K562 (cell line): ENCODE results near the gene ASB4. TPM values are rescaled to one million over a fixed set of nuclear protein-coding genes. Genes with fewer than 3 reads are reported as not detected.
A peak's percentile ranks its signal among the peaks of the same experiment; 100 is the strongest.

Experiments
- ATAC-seq: fragments of 200-7000 bp; cut with Tn5 transposase; 3 replicates; pipeline ENCODE4 v1.9.1; 2020; ENCODE audit warnings: moderate library complexity
- BruUV-seq: library from RNA; stranded (reverse); fragments of 400-500 nt; replicated peaks from 2 replicates; lab custom pipeline; 2021; lab: Mats Ljungman, UMichigan
- CTCF ChIA-PET: fragments of 300-600 bp; formaldehyde crosslinking; extraction: SDS; loops from one replicate; lab custom pipeline; 2021; ENCODE audit warnings: low intra/inter-chr PET ratio; lab: Yijun Ruan, JAX
- POLR2A ChIA-PET: fragments of 300-600, 350-650 bp; sonication (Branson Sonifier 250); formaldehyde crosslinking; extraction: SDS; loops from one replicate; lab custom pipeline; 2021; ENCODE audit warnings: antibody characterized with exemption, inconsistent platforms; lab: Yijun Ruan, JAX
- DNase-seq, 4 experiments: peaks; one replicate each; pipeline versions ENCODE4 v3.0.0 to v3.0.0-alpha.2; 2011 to 2018; ENCODE audit warnings: low spot score in 3 of 4, mixed read lengths in 3 of 4; ENCODE audit errors: extremely low read depth in 1 of 4
- FAIRE-seq: peaks from 2 replicates; lab custom pipeline; 2011; peaks lifted over from hg19 to GRCh38; lab: Jason Lieb, UNC
- H2AFZ ChIP-seq: 2 replicates; pipeline ENCODE4 v1.6.0; 2011; ENCODE audit warnings: low read depth, low read length, control low read depth, inconsistent platforms
- H3K27ac ChIP-seq: fragments of 200-600 bp; 3 replicates; pipeline ENCODE4 v1.8.0; 2011; ENCODE audit warnings: low read depth, mild to moderate bottlenecking, control low read depth, inconsistent platforms, low read length, moderate library complexity, mixed read lengths; ENCODE audit errors: extremely low read depth
- H3K27me3 ChIP-seq, 2 experiments: fragments of 300-600 bp in 1 of 2; 2 replicates in 1 of 2; 3 replicates in 1 of 2; pipeline versions ENCODE4 v1.6.0 to v1.8.0; 2011; ENCODE audit warnings: inconsistent platforms in 2 of 2, low read length in 2 of 2, mild to moderate bottlenecking in 1 of 2, mixed read lengths in 1 of 2, moderate library complexity in 1 of 2; ENCODE audit not compliant: control insufficient read depth in 2 of 2, insufficient read depth in 2 of 2
- H3K36me3 ChIP-seq: fragments of 300-600 bp; 3 replicates; pipeline ENCODE4 v1.8.0; 2011; ENCODE audit warnings: mild to moderate bottlenecking, low read length, inconsistent platforms; ENCODE audit not compliant: control insufficient read depth, insufficient read depth
- H3K4me1 ChIP-seq, 2 experiments: fragments of 200-600 bp in 1 of 2; replicated peaks in 1 of 2; 2 replicates in 1 of 2; 3 replicates in 1 of 2; pipeline versions ENCODE4 v1.5.1 to v1.8.0; 2011; ENCODE audit warnings: inconsistent platforms in 2 of 2, low read length in 2 of 2, mild to moderate bottlenecking in 1 of 2, mixed read lengths in 1 of 2, moderate library complexity in 1 of 2; ENCODE audit not compliant: control insufficient read depth in 2 of 2, insufficient read depth in 2 of 2
- H3K4me2 ChIP-seq: 2 replicates; pipeline ENCODE4 v1.6.1; 2011; ENCODE audit warnings: low read length, control low read depth, inconsistent platforms, mixed read lengths; ENCODE audit not compliant: insufficient read depth
- H3K4me3 ChIP-seq: fragments of 200-600 bp; sonication (generic), shearing (Covaris generic); 2 replicates; pipeline ENCODE4 v1.5.1; 2016; ENCODE audit warnings: control low read depth, inconsistent platforms
- H3K79me2 ChIP-seq: fragments of 200-600 bp; 3 replicates; pipeline ENCODE4 v1.8.0; 2011; ENCODE audit warnings: low read length, inconsistent platforms; ENCODE audit not compliant: control insufficient read depth, insufficient read depth
- H3K9ac ChIP-seq, 2 experiments: 2 replicates each; pipeline versions ENCODE4 v1.6.0 to v1.6.1; 2011; ENCODE audit warnings: low read depth in 2 of 2, low read length in 2 of 2, control low read depth in 1 of 2, inconsistent platforms in 1 of 2, mild to moderate bottlenecking in 1 of 2, mixed read lengths in 1 of 2; ENCODE audit not compliant: insufficient read depth in 1 of 2
- H3K9me1 ChIP-seq: one replicate; pipeline ENCODE4 v1.6.0; 2011; ENCODE audit warnings: inconsistent platforms, mild to moderate bottlenecking, low read length, moderate library complexity; ENCODE audit not compliant: control insufficient read depth, insufficient read depth
- H3K9me3 ChIP-seq: replicated peaks from 2 replicates; pipeline ENCODE4 v1.5.1; 2011; ENCODE audit warnings: low read depth, low read length, inconsistent platforms; ENCODE audit not compliant: control insufficient read depth, insufficient read depth
- H4K20me1 ChIP-seq: replicated peaks from 2 replicates; pipeline ENCODE4 v1.6.1; 2011; ENCODE audit warnings: low read length, inconsistent platforms, mixed read lengths; ENCODE audit not compliant: control insufficient read depth, insufficient read depth
- CBX3 ChIP-seq, 2 experiments: IDR thresholded peaks; 1 replicate in 1 of 2; 2 replicates in 1 of 2; pipeline ENCODE4 v1.6.1; 2012; ENCODE audit warnings: inconsistent platforms in 2 of 2, low read length in 2 of 2, borderline replicate concordance in 1 of 2, control low read depth in 1 of 2
- CREB3L1 ChIP-seq: fragments of 450-650 bp; IDR thresholded peaks from 2 replicates; pipeline ENCODE4 v1.6.1; 2014; ENCODE audit warnings: low read depth, mild to moderate bottlenecking, moderate library complexity, borderline replicate concordance
- NR4A1 ChIP-seq, 2 experiments: fragments of 250-450 bp in 1 of 2; fragments of 450-650 bp in 1 of 2; sonication (Bioruptor Pico) in 1 of 2; IDR thresholded peaks; 2 replicates each; pipeline versions ENCODE4 v1.4.0 to v1.6.1; 2016 to 2020; ENCODE audit warnings: mild to moderate bottlenecking in 2 of 2, missing compliant biosample characterization in 1 of 2, missing genetic modification characterization in 1 of 2, moderate library complexity in 1 of 2
- ZBTB5 ChIP-seq: fragments of 450-650 bp; IDR thresholded peaks from 2 replicates; pipeline ENCODE4 v1.6.1; 2017; ENCODE audit warnings: antibody characterized with exemption
- WGBS: fragments of 100-300 bp; shearing (Covaris generic); methylation state at CpG from one replicate; pipeline ENCODE4 v1.1.6; 2016; ENCODE audit warnings: low coverage, mixed read lengths; ENCODE audit not compliant: insufficient coverage; ENCODE audit errors: missing lambda C conversion rate; 5-methylcytosine and 5-hydroxymethylcytosine counted together
- in situ Hi-C: fragments of 300-500 bp; cut with MboI; formaldehyde crosslinking; loops from 4 replicates; pipeline ENCODE4 v1.15.0; 2018; ENCODE audit warnings: inconsistent platforms, mixed read lengths
- intact Hi-C: fragments of 100-400 bp; cut with micrococcal nuclease; formaldehyde crosslinking; loops from 2 replicates; pipeline ENCODE4 v1.14.2; 2022
- polyA plus RNA-seq, 8 experiments: library from polyadenylated mRNA; depleted of rRNA in 4 of 8; stranded (reverse) in 5 of 8; unstranded in 3 of 8; fragments of >200 nt; fragmentation: Nextera tagmentation in 2 of 8; fragmentation: Illumina TruSeq in 1 of 8; extraction: Ambion mirVana in 2 of 8; extraction: Trizol in 1 of 8; gene quantifications; 2 replicates each; pipeline versions ENCODE4 v1.2.1 to v1.2.3, GENCODE V29; 2011 to 2014; ENCODE audit warnings: inconsistent platforms in 1 of 8, missing spikeins in 1 of 8
- total RNA-seq, 7 experiments: library from RNA; depleted of rRNA in 6 of 7; stranded (reverse); fragments of >200 nt in 6 of 7; fragmentation: Illumina TruSeq in 2 of 7; extraction: Trizol in 2 of 7; gene quantifications; 2 replicates each; pipeline versions ENCODE4 v1.2.1 to v1.2.3, GENCODE V29; 2011 to 2021; ENCODE audit warnings: low replicate concordance in 1 of 7
- TF ChIP-seq, protein P1 (sequence below): fragments of 450-650 bp; formaldehyde crosslinking; IDR thresholded peaks from 2 replicates; pipeline ENCODE4 v1.4.0; 2020; ENCODE audit warnings: mild to moderate bottlenecking

ASB4 gene
- total and polyA plus RNA-seq, 9 of the 15 experiments (the other 6 are each of a cell fraction or from before 2014, with no cell fraction given) = 0.03 to 0.07 TPM; not detected in 7

- peak; percentile 27; the same call in 1 of the 2 replicates for TF ChIP-seq CREB3L1
- TF ChIP-seq, all 486 proteins: peak for 11; not testable (repeated sequence) for 475
Observed at GRCh38 chr7:95552010-95552926, 66.5 kb downstream of the ASB4 start (continued).

GRCh38 chr7:95553939-95554338, 68.2 kb downstream of the ASB4 start:
- no peak for ATAC-seq
- Histone ChIP-seq H4K20me1 (no peaks in the 10 kb centered on the region), H3K9me3 (no peaks in the 10 kb centered on the region), H3K9me1 (no peaks in the 10 kb centered on the region), H3K4me2 (no peak overlapping the region), H3K9ac (no peak overlapping the region), H2AFZ (no peak overlapping the region), H3K27me3 (peaks cover 0 to 2% of the 10 kb centered on the region in 2 experiments; a peak in 3 of 5 replicates), H3K79me2 (no peaks in the 10 kb centered on the region), H3K4me3 (no peak overlapping the region), H3K4me1 (peaks cover 6 to 8% of the 10 kb centered on the region in 2 experiments; a peak in 1 of 5 replicates), H3K36me3 (no peaks in the 10 kb centered on the region), H3K27ac (no peak overlapping the region)
- TF ChIP-seq ZBTB5 = no peak
- no peak for TF ChIP-seq NR4A1 (CRISPR knock-in tag; IDR thresholded peaks at IDR 0.05)
- TF ChIP-seq NR4A1 (tag; IDR thresholded peaks at IDR 0.05) = no peak
- TF ChIP-seq, protein P1, sequence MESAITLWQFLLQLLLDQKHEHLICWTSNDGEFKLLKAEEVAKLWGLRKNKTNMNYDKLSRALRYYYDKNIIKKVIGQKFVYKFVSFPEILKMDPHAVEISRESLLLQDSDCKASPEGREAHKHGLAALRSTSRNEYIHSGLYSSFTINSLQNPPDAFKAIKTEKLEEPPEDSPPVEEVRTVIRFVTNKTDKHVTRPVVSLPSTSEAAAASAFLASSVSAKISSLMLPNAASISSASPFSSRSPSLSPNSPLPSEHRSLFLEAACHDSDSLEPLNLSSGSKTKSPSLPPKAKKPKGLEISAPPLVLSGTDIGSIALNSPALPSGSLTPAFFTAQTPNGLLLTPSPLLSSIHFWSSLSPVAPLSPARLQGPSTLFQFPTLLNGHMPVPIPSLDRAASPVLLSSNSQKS (CRISPR knock-in tag) = no peak
- TF ChIP-seq CBX3 (IDR thresholded peaks at IDR 0.05; ENCODE audit: borderline replicate concordance in 1 of 2, low read length in 2 of 2) = no peak
- in situ Hi-C loops = no loop called here
- FAIRE-seq = no peak
- intact Hi-C loops = no loop called here
- no peak for DNase-seq
- POLR2A ChIA-PET = no interaction called here
- BruUV-seq = no TSS peak
- CTCF ChIA-PET = no interaction called here
- WGBS = 7% methylated on average over 2 of the region's 2 CpGs
